OCI-LY7 (cell line): ENCODE measurements around the gene GYS1.

Source experiments
- CTCF ChIP-seq: fragments of 200-600 bp; sonication (generic); conservative IDR thresholded peaks from 2 replicates; pipeline ENCODE4 v1.5.1; 2014; ENCODE audit warnings: mild to moderate bottlenecking, antibody characterized with exemption, low read length, moderate library complexity, mixed read lengths
- EZH2phosphoT487 ChIP-seq: fragments of 200-600 bp; sonication (generic); IDR thresholded peaks from 2 replicates; pipeline ENCODE4 v1.6.1; 2018; ENCODE audit warnings: low read depth, borderline replicate concordance, mild to moderate bottlenecking, mixed run types, antibody characterized with exemption, low read length, moderate library complexity, mixed read lengths

DNA sequence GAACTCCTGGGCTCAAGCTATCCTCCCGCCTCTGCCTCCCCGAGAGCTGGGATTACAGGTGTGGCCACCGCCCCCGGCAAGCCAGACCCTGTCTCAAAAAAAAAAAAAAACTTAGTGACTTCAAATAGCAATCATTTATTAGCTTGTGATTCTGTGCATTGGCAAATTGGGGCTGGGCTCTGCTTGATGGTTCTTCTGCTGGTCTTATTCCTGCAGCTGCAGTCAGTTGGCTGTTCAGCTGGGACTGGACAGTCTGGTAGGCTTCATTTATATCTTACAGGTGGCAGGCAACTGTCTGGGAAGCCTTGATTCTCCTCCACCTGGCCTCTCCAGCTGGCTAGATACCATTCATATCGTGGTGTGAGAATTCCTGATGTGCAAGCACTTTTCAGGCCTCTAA lies 52.2 kb downstream of the GYS1 start:
- TF ChIP-seq CTCF (no peak), EZH2phosphoT487 (no peak)
